ENCODE measurements around the gene WDR76.

Gene WDR76

DNA sequence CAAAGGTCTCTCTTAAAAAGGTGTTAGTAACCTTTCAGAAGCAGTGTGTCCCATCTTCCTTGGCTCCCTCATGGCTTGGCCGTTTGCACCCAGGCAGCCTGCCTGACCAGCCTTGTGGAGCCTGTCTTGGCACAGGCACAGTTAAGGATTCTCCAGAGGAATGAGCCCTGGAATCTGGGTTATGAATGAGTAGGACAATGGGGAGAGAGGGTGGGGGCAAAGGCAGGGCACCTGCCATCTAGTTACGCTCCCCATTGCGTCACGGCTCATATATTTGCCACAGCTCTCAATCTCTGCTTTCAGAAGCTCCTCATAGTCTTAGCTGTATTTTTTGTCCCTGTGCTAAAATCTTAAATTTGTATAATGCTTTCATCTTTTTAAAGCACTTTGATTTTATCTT, 50.6 kb downstream of the WDR76 start:
- Histone ChIP-seq H3K9me3 (no peaks in the 10 kb centered on the region), H3K4me1 (no peaks in the 10 kb centered on the region), H3K36me3 (peaks cover 0 to 8% (median 4%) of the 10 kb centered on the region in 3 donors), H3K27ac (no peak overlapping the region), H3K27me3 (no peaks in the 10 kb centered on the region), H3K4me3 (no peak overlapping the region)
- TF ChIP-seq, protein P1, sequence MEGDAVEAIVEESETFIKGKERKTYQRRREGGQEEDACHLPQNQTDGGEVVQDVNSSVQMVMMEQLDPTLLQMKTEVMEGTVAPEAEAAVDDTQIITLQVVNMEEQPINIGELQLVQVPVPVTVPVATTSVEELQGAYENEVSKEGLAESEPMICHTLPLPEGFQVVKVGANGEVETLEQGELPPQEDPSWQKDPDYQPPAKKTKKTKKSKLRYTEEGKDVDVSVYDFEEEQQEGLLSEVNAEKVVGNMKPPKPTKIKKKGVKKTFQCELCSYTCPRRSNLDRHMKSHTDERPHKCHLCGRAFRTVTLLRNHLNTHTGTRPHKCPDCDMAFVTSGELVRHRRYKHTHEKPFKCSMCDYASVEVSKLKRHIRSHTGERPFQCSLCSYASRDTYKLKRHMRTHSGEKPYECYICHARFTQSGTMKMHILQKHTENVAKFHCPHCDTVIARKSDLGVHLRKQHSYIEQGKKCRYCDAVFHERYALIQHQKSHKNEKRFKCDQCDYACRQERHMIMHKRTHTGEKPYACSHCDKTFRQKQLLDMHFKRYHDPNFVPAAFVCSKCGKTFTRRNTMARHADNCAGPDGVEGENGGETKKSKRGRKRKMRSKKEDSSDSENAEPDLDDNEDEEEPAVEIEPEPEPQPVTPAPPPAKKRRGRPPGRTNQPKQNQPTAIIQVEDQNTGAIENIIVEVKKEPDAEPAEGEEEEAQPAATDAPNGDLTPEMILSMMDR (IDR thresholded peaks at IDR 0.05), result no peak
- DNase-seq, result no peak
- intact Hi-C loops (cut with DNase I; ENCODE audit: low total_unique reads), result no loop called here

DNA sequence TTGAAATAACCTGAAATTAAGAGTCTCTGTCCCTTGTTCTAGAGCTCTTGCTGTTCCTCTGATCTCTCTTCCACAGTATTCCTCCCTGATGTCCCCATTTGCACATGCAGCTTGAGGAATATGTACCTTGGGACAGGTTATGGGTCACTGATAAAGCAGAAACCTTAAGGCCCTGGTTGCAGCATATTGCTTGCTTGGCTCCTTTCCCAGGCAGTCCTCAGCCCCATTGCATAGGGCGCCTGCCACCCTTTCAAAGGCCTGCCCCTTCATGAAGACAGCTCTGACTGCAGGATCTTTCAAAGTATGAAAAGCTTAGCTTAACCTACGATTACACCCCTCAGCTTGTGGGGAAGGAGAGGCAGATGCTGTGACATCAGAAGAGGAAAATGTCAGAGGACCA, 51.6 kb downstream of the WDR76 start:
- Histone ChIP-seq H3K4me1 (no peaks in the 10 kb centered on the region), H3K27ac (no peak overlapping the region)
- intact Hi-C loops (cut with DNase I; ENCODE audit: low total_unique reads), result no loop called here

DNA sequence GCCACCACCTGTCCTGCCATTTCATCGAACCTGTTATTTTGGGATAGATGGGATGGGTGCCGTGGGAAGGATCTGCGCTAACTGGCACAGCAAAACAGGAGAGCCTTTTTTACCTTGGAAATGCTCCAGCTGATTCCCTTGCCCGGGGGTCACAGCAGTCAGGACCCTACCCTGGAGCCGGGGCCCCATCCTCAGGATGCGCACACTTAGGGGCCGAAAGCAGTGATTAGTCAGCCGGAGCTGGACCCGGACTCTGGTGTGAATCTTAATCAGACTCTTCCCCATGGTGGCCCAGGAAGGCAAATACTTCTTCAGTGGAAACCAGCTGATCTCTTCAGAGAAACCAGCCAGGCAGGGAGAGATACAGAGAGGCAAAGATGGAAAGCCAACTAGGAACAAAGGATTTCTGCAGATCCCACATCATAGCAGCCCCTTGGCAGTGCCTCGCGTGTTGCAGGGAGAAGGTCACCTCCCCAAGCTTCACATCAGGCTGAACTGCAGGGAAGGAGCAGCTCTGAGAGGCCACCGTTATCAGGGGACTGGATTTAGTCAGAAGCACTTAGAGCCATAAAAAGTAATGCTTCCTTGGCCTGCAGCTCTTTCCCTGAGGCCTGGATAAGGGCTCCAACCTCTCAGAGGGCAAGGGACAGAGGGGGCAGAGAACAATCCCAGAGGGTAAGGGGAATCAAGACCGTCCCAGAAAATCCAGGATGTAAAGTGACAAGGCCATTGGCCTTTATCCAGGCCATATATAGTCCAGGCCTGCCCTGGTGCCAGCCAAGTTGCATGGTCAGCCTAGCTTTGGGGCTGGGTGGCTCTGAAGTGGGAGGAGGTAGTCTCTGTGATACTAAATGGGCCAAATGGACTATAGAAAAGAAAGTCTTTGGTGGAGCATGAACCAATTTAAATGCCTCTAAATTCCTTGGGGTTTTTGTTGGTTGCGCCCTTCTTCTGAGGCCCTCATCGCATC, 52.9 kb downstream of the WDR76 start:
- Histone ChIP-seq H3K4me3 (no peak overlapping the region), H3K27ac (no peak overlapping the region), H3K27me3 (no peaks in the 10 kb centered on the region), H3K36me3 (peaks cover 0 to 4% (median 0%) of the 10 kb centered on the region in 3 donors), H3K9me3 (no peaks in the 10 kb centered on the region), H3K4me1 (no peaks in the 10 kb centered on the region)
- intact Hi-C loops (cut with DNase I; ENCODE audit: low total_unique reads), result loop anchor here (1.0 kb wide), 1 partner anchor 15 kb away; no protein-coding TSS in a partner anchor
- TF ChIP-seq, protein P1 (IDR thresholded peaks at IDR 0.05), result no peak
- DNase-seq, result no peak

More for the DNA sequence above, 51.6 kb downstream of the WDR76 start:
- Histone ChIP-seq H3K36me3 (peaks cover 0 to 8% (median 4%) of the 10 kb centered on the region in 3 donors), H3K27me3 (no peaks in the 10 kb centered on the region), H3K4me3 (no peak overlapping the region), H3K9me3 (no peaks in the 10 kb centered on the region)
- TF ChIP-seq, protein P1 (IDR thresholded peaks at IDR 0.05), result no peak
- DNase-seq, result no peak

DNA sequence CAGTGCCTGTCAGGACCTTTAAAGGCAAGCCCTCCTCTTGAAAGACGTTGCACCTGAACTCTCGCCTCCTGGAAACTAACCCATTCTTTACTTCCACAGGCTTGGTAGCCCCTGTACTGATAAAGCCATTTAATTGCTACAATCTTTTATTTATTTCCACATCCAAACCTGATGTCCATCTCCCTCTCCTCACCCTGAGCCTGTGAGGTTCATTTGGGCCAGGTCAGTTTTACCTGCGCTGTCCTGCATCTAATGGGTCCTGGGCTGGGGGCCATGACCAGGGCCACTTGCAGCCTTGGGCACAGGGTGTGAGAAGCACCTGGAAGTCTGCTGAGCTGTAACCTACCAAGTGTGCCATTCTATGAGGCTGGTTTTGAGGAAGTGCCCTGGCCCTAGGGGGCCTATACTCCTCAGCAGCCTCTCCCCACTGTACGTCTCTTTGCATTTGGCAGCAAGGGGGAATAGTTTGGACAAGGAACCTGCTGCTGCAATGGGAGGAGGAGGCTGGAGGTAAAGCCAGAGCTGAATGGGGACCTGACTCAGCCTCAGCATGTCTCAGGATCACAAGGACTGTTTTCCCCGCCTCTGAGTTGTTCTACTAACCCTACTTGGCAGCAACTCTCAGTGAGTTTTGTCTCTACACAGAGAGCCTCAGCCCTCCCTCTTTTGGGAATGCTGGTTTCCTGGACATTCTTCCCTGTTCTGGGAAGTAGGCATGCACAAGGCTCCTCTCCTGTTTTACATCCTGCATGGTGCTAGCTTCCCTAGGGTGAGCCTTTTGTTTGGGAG, 53.8 kb downstream of the WDR76 start:
- no peak overlapping the region for H3K4me3 ChIP-seq
- no peaks in the 10 kb centered on the region for H3K9me3 ChIP-seq
- TF ChIP-seq, protein P1 (IDR thresholded peaks at IDR 0.05), result no peak
- DNase-seq, result no peak
- no peaks in the 10 kb centered on the region for H3K27me3 ChIP-seq
- H3K27ac ChIP-seq, result no peak overlapping the region
- intact Hi-C loops (cut with DNase I; ENCODE audit: low total_unique reads), result loop anchor here (1.0 kb wide), 1 partner anchor 16 kb away; no protein-coding TSS in a partner anchor
- H3K36me3 ChIP-seq, result peaks cover 0 to 4% (median 0%) of the 10 kb centered on the region in 3 donors
- no peaks in the 10 kb centered on the region for H3K4me1 ChIP-seq

DNA sequence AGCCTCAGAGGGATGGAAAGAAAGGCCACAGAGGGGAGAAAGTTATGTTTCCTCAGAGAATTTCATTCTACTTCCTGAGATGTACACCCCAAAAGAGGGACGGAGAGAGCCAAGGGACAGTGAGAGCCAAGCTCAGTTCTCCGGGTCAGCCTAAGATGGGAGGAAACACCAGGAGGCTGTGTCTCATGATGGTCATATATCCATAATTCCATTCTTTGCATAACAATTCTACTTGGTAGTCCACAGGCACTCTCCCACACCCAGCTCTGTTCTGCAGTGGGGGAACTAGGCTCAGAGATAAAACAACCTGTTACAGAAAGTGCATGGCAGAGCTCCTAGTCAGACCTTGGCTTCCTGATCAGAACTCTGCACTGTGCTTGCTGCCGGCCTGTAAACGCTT, 54.4 kb downstream of the WDR76 start:
- Histone ChIP-seq H3K27me3 (no peaks in the 10 kb centered on the region), H3K27ac (no peak overlapping the region), H3K4me1 (no peaks in the 10 kb centered on the region), H3K9me3 (no peaks in the 10 kb centered on the region), H3K4me3 (no peak overlapping the region), H3K36me3 (peaks cover 0 to 4% (median 0%) of the 10 kb centered on the region in 3 donors)
- intact Hi-C loops (cut with DNase I; ENCODE audit: low total_unique reads), result no loop called here
- no peak for DNase-seq
- TF ChIP-seq, protein P1 (IDR thresholded peaks at IDR 0.05), result no peak

Measured in tibial artery (tissue), 4 donors.